ENCODE data around the gene TCEANC2. TPM values are rescaled to one million over a fixed set of nuclear protein-coding genes. Genes with fewer than 3 reads are reported as not detected.

The TCEANC2 gene
- total and polyA plus RNA-seq, 2 of the 4 experiments (the other 2 are of a cell fraction): 2.4 to 3.2 TPM

- no peak overlapping the region for H4K91ac ChIP-seq (ENCODE audit: insufficient read depth, low read depth, low read length)
- peaks cover 75% of the 10 kb centered on the region for H3K27me3 ChIP-seq (ENCODE audit: control insufficient read depth, insufficient read depth, low read length)
- BruUV-seq (replicated peaks): no TSS peak
- ATAC-seq (ENCODE audit: low read depth) (no peak), DNase-seq (no peak)
- no peak overlapping the region for H4K8ac ChIP-seq (ENCODE audit: low read depth in 2 of 2, low read length in 2 of 2)
- H3K18ac ChIP-seq (ENCODE audit: low read depth, low read length): no peak overlapping the region
- H2BK15ac ChIP-seq (ENCODE audit: low read depth, low read length): no peak overlapping the region
- no peak overlapping the region for H3K4ac ChIP-seq (ENCODE audit: low read depth, low read length)
- no peak overlapping the region for H3K23ac ChIP-seq (ENCODE audit: low read depth, low read length)
- in situ Hi-C loops (cut with MboI; ENCODE audit: low sequenced_read_pairs) (no loop called here), intact Hi-C loops (cut with micrococcal nuclease) (no loop called here), dilution Hi-C loops (cut with HindIII; ENCODE audit: low sequenced_read_pairs, unreplicated experiment) (no loop called here)
- H2AK5ac ChIP-seq (ENCODE audit: low read depth, low read length): no peak overlapping the region
- H3K56ac ChIP-seq (ENCODE audit: extremely low read depth, insufficient read depth, low read length): no peak overlapping the region
- no peak overlapping the region for H3K14ac ChIP-seq (replicated peaks; ENCODE audit: low read depth, low read length)
- H2AFZ ChIP-seq (replicated peaks; ENCODE audit: low read length, poor library complexity): no peak overlapping the region
- POLR2A ChIA-PET (ENCODE audit: unreplicated experiment): no interaction called here
- H3K4me3 ChIP-seq (ENCODE audit: insufficient read depth, low read depth, low read length): no peak overlapping the region
- no peaks in the 10 kb centered on the region for H3K9me3 ChIP-seq (ENCODE audit: control insufficient read depth, insufficient read depth, low read length)
- H2BK5ac ChIP-seq (ENCODE audit: low read depth, low read length, poor library complexity, severe bottlenecking): no peak overlapping the region
- H2BK20ac ChIP-seq (ENCODE audit: low read depth, low read length): no peak overlapping the region
- H3K9me1 ChIP-seq (ENCODE audit: insufficient read depth, low read length): peaks cover 5% of the 10 kb centered on the region; the same call in 1 of the 2 replicates
- no peak overlapping the region for H3K4me2 ChIP-seq (ENCODE audit: low read depth, low read length)
- no peak overlapping the region for H3K27ac ChIP-seq (ENCODE audit: insufficient read depth, low read length)
- no peaks in the 10 kb centered on the region for H3K79me1 ChIP-seq (ENCODE audit: low read depth in 1 of 2, low read length in 2 of 2)
- CTCF ChIA-PET: no interaction called here
- peaks cover 3% of the 10 kb centered on the region; the same call in 1 of the 2 replicates for H3K4me1 ChIP-seq (ENCODE audit: control insufficient read depth, insufficient read depth, low read length)
- H3K9ac ChIP-seq (ENCODE audit: low read depth, low read length): no peak overlapping the region
- 66% methylated on average over 4 of the region's 9 CpGs; no CpG with 5 or more reads in 1 of the 2 experiments for WGBS, 2 experiments (ENCODE audit: extremely low coverage in 2 of 2, insufficient read length in 1 of 2)
- TF ChIP-seq ELK1 (IDR thresholded peaks at IDR 0.05; ENCODE audit: borderline replicate concordance, low read depth, low read length) (no peak), POLR2A (IDR thresholded peaks at IDR 0.05; ENCODE audit: low read depth, low read length) (no peak), NFE2L2 (IDR thresholded peaks at IDR 0.05; ENCODE audit: low read depth, low read length) (no peak), USF2 (IDR thresholded peaks at IDR 0.05; ENCODE audit: low read depth, low read length) (no peak), BHLHE40 (IDR thresholded peaks at IDR 0.05; ENCODE audit: low read depth, low read length) (no peak), CHD1 (IDR thresholded peaks at IDR 0.05; ENCODE audit: low read depth, low read length) (no peak), RCOR1 (IDR thresholded peaks at IDR 0.05; ENCODE audit: insufficient replicate concordance, low read length) (no peak), MXI1 (IDR thresholded peaks at IDR 0.05; ENCODE audit: borderline replicate concordance, low read depth, low read length) (no peak), RFX5 (IDR thresholded peaks at IDR 0.05; ENCODE audit: low read depth, low read length) (no peak), FOS (IDR thresholded peaks at IDR 0.05; ENCODE audit: low read depth, low read length) (no peak), SMC3 (IDR thresholded peaks at IDR 0.05; ENCODE audit: low read depth, low read length) (no peak), RAD21 (IDR thresholded peaks at IDR 0.05; ENCODE audit: low read length) (no peak), MAFK (IDR thresholded peaks at IDR 0.05; ENCODE audit: low read depth, low read length) (no peak), MAZ (IDR thresholded peaks at IDR 0.05; ENCODE audit: borderline replicate concordance, low read depth, low read length) (no peak), CTCF (conservative IDR thresholded peaks at IDR 0.05; ENCODE audit: low read depth, low read length) (no peak), CEBPB (IDR thresholded peaks at IDR 0.05; ENCODE audit: low read depth, low read length) (no peak)
- peak overlapping the region; percentile 57 for H2AK9ac ChIP-seq (replicated peaks; ENCODE audit: low read depth, low read length, poor library complexity)
- no peak overlapping the region for H4K5ac ChIP-seq (ENCODE audit: low read depth, low read length)
- 0 out of 2 replicates have a peak, but pooled peaks cover 2% of the 10 kb centered on the region for H4K20me1 ChIP-seq (ENCODE audit: insufficient read depth, low read length)
- H2BK120ac ChIP-seq (ENCODE audit: low read depth, low read length): no peak overlapping the region
- no peaks in the 10 kb centered on the region for H3K36me3 ChIP-seq (ENCODE audit: control insufficient read depth, insufficient read depth, low read length)
Observed at GRCh38 chr1:54012008-54012325, 41.4 kb upstream of the TCEANC2 start.
